ENCODE results near the gene CHGA. TPM values are rescaled to one million over a fixed set of nuclear protein-coding genes. Genes with fewer than 3 reads are reported as not detected.

Gene CHGA
- total and polyA plus RNA-seq, 4 donors: 0.47 to 4.4 (median 0.82) TPM

GRCh38 chr14:92945544-92945943, 22.6 kb downstream of the CHGA start:
- Histone ChIP-seq H3K27ac (ENCODE audit: low read depth in 1 of 2, low read length in 1 of 2) (no peak overlapping the region), H3K4me3 (no peak overlapping the region), H3K36me3 (ENCODE audit: control insufficient read depth in 4 of 4, insufficient read depth in 4 of 4, low read length in 4 of 4) (peaks cover 0 to 57% (median 6%) of the 10 kb centered on the region in 4 donors), H3K4me1 (ENCODE audit: control insufficient read depth in 5 of 5, insufficient read depth in 5 of 5, low read length in 5 of 5) (peaks cover 0 to 7% (median 0%) of the 10 kb centered on the region in 5 donors), H3K27me3 (ENCODE audit: control insufficient read depth in 3 of 3, insufficient read depth in 3 of 3, low read length in 2 of 3) (no peaks in the 10 kb centered on the region), H3K9ac (ENCODE audit: insufficient read depth in 1 of 2, low read length in 2 of 2) (no peak overlapping the region), H3K9me3 (ENCODE audit: control insufficient read depth in 4 of 4, insufficient read depth in 3 of 4, low read length in 3 of 4) (no peaks in the 10 kb centered on the region)
- 95 to 96% methylated on average over 12 of the region's 12 CpGs for WGBS, 2 donors
- no peak for DNase-seq
- TF ChIP-seq, protein P1, sequence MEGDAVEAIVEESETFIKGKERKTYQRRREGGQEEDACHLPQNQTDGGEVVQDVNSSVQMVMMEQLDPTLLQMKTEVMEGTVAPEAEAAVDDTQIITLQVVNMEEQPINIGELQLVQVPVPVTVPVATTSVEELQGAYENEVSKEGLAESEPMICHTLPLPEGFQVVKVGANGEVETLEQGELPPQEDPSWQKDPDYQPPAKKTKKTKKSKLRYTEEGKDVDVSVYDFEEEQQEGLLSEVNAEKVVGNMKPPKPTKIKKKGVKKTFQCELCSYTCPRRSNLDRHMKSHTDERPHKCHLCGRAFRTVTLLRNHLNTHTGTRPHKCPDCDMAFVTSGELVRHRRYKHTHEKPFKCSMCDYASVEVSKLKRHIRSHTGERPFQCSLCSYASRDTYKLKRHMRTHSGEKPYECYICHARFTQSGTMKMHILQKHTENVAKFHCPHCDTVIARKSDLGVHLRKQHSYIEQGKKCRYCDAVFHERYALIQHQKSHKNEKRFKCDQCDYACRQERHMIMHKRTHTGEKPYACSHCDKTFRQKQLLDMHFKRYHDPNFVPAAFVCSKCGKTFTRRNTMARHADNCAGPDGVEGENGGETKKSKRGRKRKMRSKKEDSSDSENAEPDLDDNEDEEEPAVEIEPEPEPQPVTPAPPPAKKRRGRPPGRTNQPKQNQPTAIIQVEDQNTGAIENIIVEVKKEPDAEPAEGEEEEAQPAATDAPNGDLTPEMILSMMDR (IDR thresholded peaks at IDR 0.05; ENCODE audit: control extremely low read depth, extremely low read depth): no peak
- ATAC-seq (ENCODE audit: insufficient read depth, low FRiP score): no peak

DNA sequence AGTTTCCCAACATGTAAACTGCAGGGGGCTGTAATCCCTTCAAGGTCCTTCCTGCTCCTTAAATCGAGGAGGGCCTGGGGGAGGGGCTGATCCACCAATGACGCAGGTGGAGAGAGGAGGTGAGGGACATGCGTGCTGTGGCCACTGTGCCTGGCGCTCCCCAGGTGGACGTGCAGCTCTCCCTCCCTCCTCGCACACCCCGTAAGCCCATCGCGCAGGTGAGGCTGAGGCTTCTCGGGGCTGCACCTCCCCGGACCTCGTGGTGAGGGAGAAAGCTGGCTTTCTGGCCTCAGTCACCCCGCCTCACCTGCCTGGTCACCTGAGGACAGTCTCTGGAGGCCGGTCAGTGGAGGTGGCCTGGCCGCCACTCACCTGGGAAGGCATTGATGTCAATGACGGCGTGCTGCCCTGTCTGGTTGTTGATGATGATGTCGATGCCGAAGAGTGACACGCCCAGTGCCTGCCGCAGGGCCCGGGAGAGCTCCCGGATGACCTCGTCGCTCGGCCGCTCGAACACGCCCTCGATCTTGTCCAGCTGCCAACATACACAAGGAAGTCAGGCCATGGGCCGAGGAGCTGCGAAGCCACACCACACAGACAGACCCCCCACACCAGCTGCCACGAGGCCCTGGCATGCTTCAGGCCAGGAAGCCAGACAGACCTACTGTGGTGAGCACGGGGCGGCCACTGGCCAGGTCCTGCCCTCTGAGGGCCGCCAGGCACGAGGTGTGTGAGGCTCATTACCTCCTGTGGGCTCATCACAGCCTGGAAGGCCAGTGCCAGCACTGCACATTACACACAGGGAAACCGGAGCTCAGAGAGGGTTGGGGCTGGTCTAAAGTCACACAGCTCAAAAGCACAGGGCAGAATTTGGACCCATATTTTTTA, 23.3 kb downstream of the CHGA start:
- Histone ChIP-seq H3K4me3 (no peak overlapping the region), H3K36me3 (ENCODE audit: control insufficient read depth in 4 of 4, insufficient read depth in 4 of 4, low read length in 4 of 4) (peaks cover 0 to 56% (median 6%) of the 10 kb centered on the region in 4 donors), H3K9me3 (ENCODE audit: control insufficient read depth in 4 of 4, insufficient read depth in 3 of 4, low read length in 3 of 4) (no peaks in the 10 kb centered on the region), H3K27me3 (ENCODE audit: control insufficient read depth in 3 of 3, insufficient read depth in 3 of 3, low read length in 2 of 3) (no peaks in the 10 kb centered on the region), H3K4me1 (ENCODE audit: control insufficient read depth in 5 of 5, insufficient read depth in 5 of 5, low read length in 5 of 5) (peaks cover 0 to 7% (median 0%) of the 10 kb centered on the region in 5 donors), H3K9ac (ENCODE audit: insufficient read depth in 1 of 2, low read length in 2 of 2) (no peak overlapping the region), H3K27ac (ENCODE audit: low read depth in 1 of 2, low read length in 1 of 2) (no peak overlapping the region)
- no peak for ATAC-seq (ENCODE audit: insufficient read depth, low FRiP score)
- DNase-seq: peak; percentile 25 to 53 (median 29)
- TF ChIP-seq, protein P1 (IDR thresholded peaks at IDR 0.05; ENCODE audit: control extremely low read depth, extremely low read depth): no peak
- 70 to 86% methylated on average over 38 of the region's 38 CpGs for WGBS, 2 donors

GRCh38 chr14:92946847-92947545, 24.0 kb downstream of the CHGA start:
- DNase-seq: no peak
- Histone ChIP-seq H3K4me3 (no peak overlapping the region), H3K27ac (ENCODE audit: low read depth in 1 of 2, low read length in 1 of 2) (no peak overlapping the region), H3K4me1 (ENCODE audit: control insufficient read depth in 5 of 5, insufficient read depth in 5 of 5, low read length in 5 of 5) (peaks cover 0 to 7% (median 0%) of the 10 kb centered on the region in 5 donors), H3K9ac (ENCODE audit: insufficient read depth in 1 of 2, low read length in 2 of 2) (no peak overlapping the region), H3K27me3 (ENCODE audit: control insufficient read depth in 3 of 3, insufficient read depth in 3 of 3, low read length in 2 of 3) (no peaks in the 10 kb centered on the region), H3K36me3 (ENCODE audit: control insufficient read depth in 4 of 4, insufficient read depth in 4 of 4, low read length in 4 of 4) (peaks cover 0 to 52% (median 6%) of the 10 kb centered on the region in 4 donors), H3K9me3 (ENCODE audit: control insufficient read depth in 4 of 4, insufficient read depth in 3 of 4, low read length in 3 of 4) (no peaks in the 10 kb centered on the region)
- TF ChIP-seq, protein P1 (IDR thresholded peaks at IDR 0.05; ENCODE audit: control extremely low read depth, extremely low read depth): no peak
- 94 to 95% methylated on average over 12 of the region's 12 CpGs for whole genome bisulfite sequencing, 2 donors
- ATAC-seq (ENCODE audit: insufficient read depth, low FRiP score): no peak
